HG02943 (cell line): ENCODE data around the gene CRMP1.
"Not testable (repeated sequence)": the region's sequence is repeated elsewhere in the genome, so short reads cannot be mapped to it uniquely, and the experiment has no call there.

Experiments
- ATAC-seq: cut with Tn5 transposase; IDR thresholded peaks from one replicate; pipeline ENCODE4 v1.9.1; 2021; ENCODE audit warnings: mild to moderate bottlenecking, low read depth, moderate library complexity; ENCODE audit not compliant: unreplicated experiment

The CRMP1 gene

GRCh38 chr4:5863461-5864113, 29.3 kb downstream of the CRMP1 start:
- no peak for ATAC-seq

DNA sequence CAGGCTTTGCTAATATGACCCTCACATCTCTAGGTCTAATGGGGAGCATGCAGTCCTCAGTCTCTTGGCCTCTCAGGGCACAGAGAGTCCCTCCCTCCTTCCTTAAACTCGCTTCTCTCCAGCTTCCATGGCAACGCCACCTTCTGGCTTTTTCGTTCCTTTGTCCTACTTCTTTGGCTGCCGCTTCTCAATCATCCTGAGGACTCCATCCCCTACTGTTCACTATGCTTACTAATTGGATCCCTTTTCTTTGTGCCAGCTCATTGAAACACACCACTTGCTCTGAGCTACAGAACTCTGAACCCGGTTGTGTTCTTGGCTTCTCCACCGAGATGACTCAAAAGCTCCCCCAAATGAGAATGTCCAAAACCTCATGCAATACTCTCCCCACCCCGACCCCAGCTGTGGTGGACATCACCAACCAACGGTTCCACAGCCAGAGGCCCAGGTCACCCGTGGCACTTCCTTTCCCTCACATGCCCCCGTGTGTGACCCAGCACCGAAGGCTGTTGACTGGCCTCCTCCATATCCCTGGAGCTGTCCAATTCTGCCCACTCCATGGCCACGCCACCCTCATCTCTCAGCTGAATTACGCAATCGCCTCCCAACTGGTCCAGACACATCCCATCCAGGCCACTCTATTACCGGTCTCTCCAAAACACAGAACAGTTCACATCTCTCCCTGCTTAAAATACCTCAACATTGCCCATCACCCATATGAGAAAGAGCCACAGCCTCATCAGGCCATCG, 34.7 kb downstream of the CRMP1 start:
- ATAC-seq, result no peak

- no peak for ATAC-seq
Observed at GRCh38 chr4:5857199-5857598, 35.7 kb downstream of the CRMP1 start.

- not testable (repeated sequence) for ATAC-seq
Observed at GRCh38 chr4:5856362-5856761, 36.5 kb downstream of the CRMP1 start.

DNA sequence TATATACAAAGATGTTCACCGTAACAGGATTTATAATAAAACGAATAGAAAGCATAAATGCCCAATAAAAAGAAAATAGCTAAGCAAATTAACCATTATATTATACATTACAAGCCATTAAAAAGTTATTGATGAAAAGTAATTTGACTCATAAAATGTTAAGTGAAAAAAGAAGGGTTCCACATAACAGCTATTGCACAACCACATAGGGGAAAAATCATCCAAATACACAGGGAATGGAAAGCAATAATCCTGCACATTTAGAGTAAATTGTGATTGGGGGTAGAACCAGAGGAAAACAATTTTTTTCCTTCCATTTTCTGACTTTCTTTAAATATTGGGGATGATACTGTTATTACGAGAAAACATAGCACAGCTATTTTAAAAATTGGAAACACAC, 38.0 kb downstream of the CRMP1 start:
- ATAC-seq, result no peak

DNA sequence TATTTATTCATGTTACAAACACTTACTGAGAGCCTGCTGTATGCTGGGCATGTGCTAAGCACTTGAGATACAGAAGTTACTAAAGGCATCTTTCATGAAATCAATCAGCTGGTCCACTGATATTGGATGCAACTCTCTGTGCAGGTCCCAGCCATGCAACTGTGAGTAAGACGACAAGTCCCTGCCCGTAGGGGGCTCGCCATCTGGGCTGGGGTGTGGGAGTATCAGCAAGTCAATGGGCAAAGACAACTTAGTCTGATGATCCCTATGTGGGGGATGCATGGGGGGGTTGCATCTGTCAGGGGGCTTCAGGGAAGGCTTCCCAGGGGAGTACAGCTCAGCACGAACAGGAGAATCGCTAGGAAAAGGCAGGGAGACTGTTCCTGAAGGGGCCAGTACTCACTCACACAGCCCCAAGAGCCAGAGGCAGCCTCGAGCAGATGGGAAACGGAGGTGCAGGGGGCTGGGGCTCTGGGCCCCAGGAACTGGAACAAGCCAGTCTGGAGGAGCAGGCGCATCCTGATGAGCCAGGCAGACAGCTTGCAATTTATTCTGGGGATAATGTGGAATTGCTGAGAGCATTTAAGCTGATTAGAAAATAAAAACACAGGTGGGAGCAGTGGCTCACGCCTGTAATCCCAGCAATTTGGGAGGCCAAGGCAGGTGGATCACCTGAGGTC, 40.2 kb downstream of the CRMP1 start:
- ATAC-seq, result no peak

DNA sequence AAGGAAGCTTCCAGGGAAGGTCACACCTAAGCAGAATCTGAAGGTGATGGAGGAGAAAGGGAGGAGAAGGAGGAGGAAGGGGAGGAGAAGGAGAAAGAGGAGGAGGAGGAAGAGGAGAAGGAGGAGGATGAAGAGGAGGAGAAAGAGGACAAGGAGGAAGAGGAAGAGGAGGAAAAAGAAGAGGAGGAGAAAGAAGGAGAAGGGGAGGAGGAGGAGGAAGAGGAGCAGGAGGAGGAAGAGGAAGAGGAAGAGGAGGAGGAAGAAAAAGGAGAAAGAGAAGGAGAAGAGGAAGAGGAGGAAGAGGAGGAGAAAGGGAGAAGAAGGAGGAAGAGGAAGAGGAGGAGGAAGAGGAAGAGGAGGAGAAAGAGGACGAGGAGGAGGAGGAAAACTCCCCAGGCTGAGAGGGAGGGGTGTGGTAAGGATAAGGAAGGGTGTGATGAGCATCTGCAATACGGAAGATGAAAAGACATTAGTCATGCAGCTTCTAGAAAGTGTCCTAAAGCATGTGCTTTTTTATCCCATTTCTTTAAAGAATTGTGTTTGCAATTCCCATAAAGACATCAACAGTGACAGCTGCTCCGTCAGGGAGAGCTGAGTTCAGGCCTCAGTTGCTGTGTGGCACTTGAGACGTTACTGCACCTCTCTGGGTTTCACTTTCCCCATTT, 41.1 kb downstream of the CRMP1 start:
- no peak for ATAC-seq

DNA sequence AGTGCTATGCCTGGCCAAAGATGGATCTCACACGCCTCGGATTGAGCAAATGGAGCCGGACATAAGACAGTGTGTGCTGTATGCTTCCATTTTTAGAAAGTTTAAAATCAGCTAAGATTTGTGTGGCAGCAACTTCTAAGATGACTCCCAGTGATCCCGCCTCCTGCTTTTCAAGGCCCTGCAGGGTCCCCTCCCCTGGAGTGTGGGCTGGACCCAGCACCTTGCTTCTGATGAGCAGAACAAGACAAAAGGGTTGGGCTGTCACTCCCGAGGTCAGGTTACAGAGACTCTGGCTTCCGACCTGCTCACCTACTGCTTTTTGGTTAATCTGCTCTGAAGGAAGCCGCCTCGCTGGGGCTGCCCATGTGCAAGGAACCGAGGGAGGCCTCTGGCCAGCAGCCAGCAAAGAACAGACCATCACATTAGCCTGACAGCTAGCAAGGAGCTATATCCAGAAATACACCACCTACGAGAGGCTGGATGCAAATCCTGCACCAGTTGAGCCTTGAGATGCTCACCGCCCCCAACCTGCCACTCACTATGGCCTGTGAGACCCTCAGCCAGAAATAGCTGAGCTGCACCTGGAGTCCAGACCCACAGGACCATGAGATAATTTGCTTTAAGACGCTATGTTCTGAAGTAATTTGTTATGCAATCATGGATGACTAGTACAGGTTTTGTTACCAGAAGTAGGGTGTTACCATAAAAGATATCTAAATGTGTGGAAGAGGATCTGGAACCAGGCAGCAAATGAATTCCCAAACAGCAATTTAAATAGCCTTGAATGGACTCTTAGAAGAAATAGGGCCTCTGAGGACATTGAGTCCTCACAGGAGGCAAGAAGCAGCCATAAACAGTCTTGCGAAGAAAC, 47.6 kb downstream of the CRMP1 start:
- ATAC-seq, result no peak

- no peak for ATAC-seq
Observed at GRCh38 chr4:5843573-5844530, 49.0 kb downstream of the CRMP1 start.

- no peak for ATAC-seq
Observed at GRCh38 chr4:5842456-5842855, 50.4 kb downstream of the CRMP1 start.

DNA sequence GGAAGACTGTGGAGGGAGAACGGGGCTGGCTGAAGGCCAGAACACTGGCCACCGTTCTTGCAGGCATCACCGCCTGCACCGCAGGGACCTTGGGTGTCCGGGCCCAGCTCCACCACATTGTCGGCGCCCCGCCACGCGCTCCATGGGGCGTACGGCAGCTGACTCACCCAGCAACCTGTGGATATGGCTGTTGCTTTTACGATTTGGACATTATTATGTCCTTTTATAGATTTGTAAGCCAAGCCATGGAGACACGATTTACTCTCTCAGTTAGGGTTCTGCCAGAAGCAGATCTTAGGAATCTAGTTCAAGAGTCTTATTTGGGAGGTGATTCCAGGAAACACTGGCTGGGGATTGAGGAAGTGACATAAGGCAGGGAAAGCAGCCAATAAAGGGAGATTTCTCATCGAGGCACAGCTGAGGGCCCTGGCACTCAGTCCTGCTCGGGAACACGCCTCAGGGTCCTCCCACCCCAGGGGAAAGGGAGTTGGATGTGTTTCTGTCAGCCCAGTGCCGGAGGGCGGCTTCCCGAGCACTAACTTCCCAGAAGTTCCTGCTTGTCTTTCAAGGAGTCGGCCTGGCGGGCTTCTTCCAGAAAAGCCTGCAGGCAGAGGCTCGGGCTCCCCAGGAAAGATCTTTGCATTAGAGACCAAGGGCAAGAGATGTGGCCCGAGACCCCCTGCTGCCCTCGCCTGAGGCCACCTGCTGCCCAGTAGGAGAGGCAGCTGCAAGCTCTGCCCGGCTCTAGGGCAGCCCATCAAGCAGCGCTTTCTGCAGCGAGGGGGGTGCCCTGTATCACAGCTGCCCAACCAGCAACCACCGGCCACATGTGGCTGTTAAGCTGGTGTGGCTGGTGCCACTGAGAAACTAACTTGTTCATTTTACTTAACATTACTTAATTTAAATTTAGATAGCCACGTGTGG, 52.9 kb downstream of the CRMP1 start:
- ATAC-seq, result no peak

GRCh38 chr4:5839332-5839731, 53.6 kb downstream of the CRMP1 start:
- no peak for ATAC-seq

GRCh38 chr4:5837483-5837882, 55.4 kb downstream of the CRMP1 start:
- ATAC-seq, result not testable (repeated sequence)

- no peak for ATAC-seq
Observed at GRCh38 chr4:5836943-5837342, 55.9 kb downstream of the CRMP1 start.

GRCh38 chr4:5828005-5828391, 64.9 kb downstream of the CRMP1 start:
- ATAC-seq, result no peak

GRCh38 chr4:5827108-5828004, 65.5 kb downstream of the CRMP1 start:
- no peak for ATAC-seq
